ENCODE results near the gene ADSL. TPM values are rescaled to one million over a fixed set of nuclear protein-coding genes. Genes with fewer than 3 reads are reported as not detected.

Gene ADSL
- total RNA-seq, 1 donor from 2014 or later: 83.4 TPM

- H3K27me3 Mint-ChIP-seq (ENCODE audit: low read depth, unreplicated experiment): no peaks in the 10 kb centered on the region
- Histone ChIP-seq H3K36me3 (ENCODE audit: insufficient read depth, low read length) (peaks cover 33% of the 10 kb centered on the region), H3K4me3 (ENCODE audit: insufficient read depth, low read depth, low read length) (no peak overlapping the region), H3K9me3 (ENCODE audit: insufficient read depth, low read depth, low read length) (no peaks in the 10 kb centered on the region), H3K27ac (ENCODE audit: low read depth, low read length) (no peak overlapping the region), H4K20me1 (ENCODE audit: insufficient read depth, low read length) (peaks cover 8% of the 10 kb centered on the region), H3K9ac (ENCODE audit: low read length) (no peak overlapping the region), H3K79me2 (ENCODE audit: insufficient read depth, low read length) (peaks cover 17% of the 10 kb centered on the region), H2AFZ (ENCODE audit: low read depth, low read length) (no peak overlapping the region), H3K27me3 (ENCODE audit: insufficient read depth, low read length) (no peaks in the 10 kb centered on the region), H3K4me2 (ENCODE audit: low read length) (no peak overlapping the region), H3K4me1 (ENCODE audit: insufficient read depth, low read length) (peaks cover 6% of the 10 kb centered on the region)
- H3K9me3 Mint-ChIP-seq (ENCODE audit: unreplicated experiment): no peaks in the 10 kb centered on the region
- H3K27ac Mint-ChIP-seq (ENCODE audit: unreplicated experiment): no peak overlapping the region
- FAIRE-seq: no peak
- peaks cover 22% of the 10 kb centered on the region for H3K4me1 Mint-ChIP-seq (ENCODE audit: low read depth, unreplicated experiment)
- peak overlapping the region; percentile 24 for H3K4me3 Mint-ChIP-seq (ENCODE audit: unreplicated experiment)
- H3K36me3 Mint-ChIP-seq (ENCODE audit: low read depth, unreplicated experiment): peaks cover 24% of the 10 kb centered on the region
- no peak for DNase-seq (ENCODE audit: low read depth)
- TF ChIP-seq CTCF (IDR thresholded peaks at IDR 0.05; ENCODE audit: insufficient read depth, low read depth, low read length) (no peak), EZH2 (IDR thresholded peaks at IDR 0.05; ENCODE audit: insufficient read depth, low read length) (no peak)
These were observed 21.7 kb downstream of the ADSL start for GRCh38 chr22:40368016-40368415.

- no peaks in the 10 kb centered on the region for H3K9me3 Mint-ChIP-seq (ENCODE audit: unreplicated experiment)
- no peaks in the 10 kb centered on the region for H3K27me3 Mint-ChIP-seq (ENCODE audit: low read depth, unreplicated experiment)
- DNase-seq (ENCODE audit: low read depth) (no peak), FAIRE-seq (no peak)
- Histone ChIP-seq H3K4me3 (ENCODE audit: insufficient read depth, low read depth, low read length) (no peak overlapping the region), H3K36me3 (ENCODE audit: insufficient read depth, low read length) (peaks cover 33% of the 10 kb centered on the region), H3K4me1 (ENCODE audit: insufficient read depth, low read length) (peaks cover 6% of the 10 kb centered on the region), H3K9me3 (ENCODE audit: insufficient read depth, low read depth, low read length) (no peaks in the 10 kb centered on the region), H2AFZ (ENCODE audit: low read depth, low read length) (no peak overlapping the region), H4K20me1 (ENCODE audit: insufficient read depth, low read length) (peaks cover 9% of the 10 kb centered on the region), H3K27ac (ENCODE audit: low read depth, low read length) (no peak overlapping the region), H3K4me2 (ENCODE audit: low read length) (no peak overlapping the region), H3K79me2 (ENCODE audit: insufficient read depth, low read length) (peaks cover 17% of the 10 kb centered on the region), H3K27me3 (ENCODE audit: insufficient read depth, low read length) (no peaks in the 10 kb centered on the region), H3K9ac (ENCODE audit: low read length) (no peak overlapping the region)
- peaks cover 18% of the 10 kb centered on the region for H3K4me1 Mint-ChIP-seq (ENCODE audit: low read depth, unreplicated experiment)
- no peak overlapping the region for H3K4me3 Mint-ChIP-seq (ENCODE audit: unreplicated experiment)
- TF ChIP-seq CTCF (IDR thresholded peaks at IDR 0.05; ENCODE audit: insufficient read depth, low read depth, low read length) (no peak), EZH2 (IDR thresholded peaks at IDR 0.05; ENCODE audit: insufficient read depth, low read length) (no peak)
- H3K27ac Mint-ChIP-seq (ENCODE audit: unreplicated experiment): no peak overlapping the region
- H3K36me3 Mint-ChIP-seq (ENCODE audit: low read depth, unreplicated experiment): peaks cover 17% of the 10 kb centered on the region
These were observed 22.5 kb downstream of the ADSL start for GRCh38 chr22:40368836-40369235.

DNA sequence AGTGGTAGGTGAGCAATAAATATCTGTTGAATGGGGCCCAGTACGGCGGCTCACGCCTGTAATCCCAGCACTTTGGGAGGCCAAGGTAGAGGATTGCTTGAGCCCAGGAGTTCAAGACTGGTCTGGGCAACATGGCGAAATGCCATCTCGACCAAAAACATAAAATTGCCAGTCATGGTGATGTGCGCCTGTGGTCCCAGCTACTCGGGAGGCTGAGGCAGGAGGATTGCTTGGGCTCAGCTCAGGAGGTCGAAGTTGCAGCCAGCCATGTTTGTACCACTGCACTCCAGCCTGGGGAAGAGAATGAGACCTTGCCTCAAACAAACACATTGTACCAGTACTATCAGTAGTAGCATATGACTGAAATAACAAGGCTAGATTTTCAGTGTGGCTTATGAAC is 28.3 kb downstream of the ADSL start:
- Mint-ChIP-seq H3K9me3 (ENCODE audit: unreplicated experiment) (no peaks in the 10 kb centered on the region), H3K27ac (ENCODE audit: unreplicated experiment) (no peak overlapping the region), H3K4me3 (ENCODE audit: unreplicated experiment) (no peak overlapping the region), H3K36me3 (ENCODE audit: low read depth, unreplicated experiment) (no peaks in the 10 kb centered on the region), H3K27me3 (ENCODE audit: low read depth, unreplicated experiment) (no peaks in the 10 kb centered on the region), H3K4me1 (ENCODE audit: low read depth, unreplicated experiment) (peaks cover 10% of the 10 kb centered on the region)
- no peak overlapping the region for H3K27ac ChIP-seq (ENCODE audit: low read depth, low read length)
- FAIRE-seq: no peak
- no peak overlapping the region for H2AFZ ChIP-seq (ENCODE audit: low read depth, low read length)
- H3K36me3 ChIP-seq (ENCODE audit: insufficient read depth, low read length): peaks cover 2% of the 10 kb centered on the region
- DNase-seq (ENCODE audit: low read depth): no peak
- H3K9ac ChIP-seq (ENCODE audit: low read length): no peak overlapping the region
- no peaks in the 10 kb centered on the region for H3K27me3 ChIP-seq (ENCODE audit: insufficient read depth, low read length)
- H3K4me1 ChIP-seq (ENCODE audit: insufficient read depth, low read length): peaks cover 9% of the 10 kb centered on the region
- H3K4me2 ChIP-seq (ENCODE audit: low read length): no peak overlapping the region
- H3K4me3 ChIP-seq (ENCODE audit: insufficient read depth, low read depth, low read length): no peak overlapping the region
- H4K20me1 ChIP-seq (ENCODE audit: insufficient read depth, low read length): peaks cover 56% of the 10 kb centered on the region
- peaks cover 67% of the 10 kb centered on the region for H3K79me2 ChIP-seq (ENCODE audit: insufficient read depth, low read length)
- H3K9me3 ChIP-seq (ENCODE audit: insufficient read depth, low read depth, low read length): no peaks in the 10 kb centered on the region
- TF ChIP-seq CTCF (IDR thresholded peaks at IDR 0.05; ENCODE audit: insufficient read depth, low read depth, low read length) (no peak), EZH2 (IDR thresholded peaks at IDR 0.05; ENCODE audit: insufficient read depth, low read length) (no peak)

Measured in astrocyte (in vitro differentiated cells and primary cell).